HG02938 (cell line): ENCODE data around the gene STPG4.

ENCODE experiments used
- ATAC-seq: cut with Tn5 transposase; IDR thresholded peaks from one replicate; pipeline ENCODE4 v1.9.1; 2021; ENCODE audit warnings: mild to moderate bottlenecking, moderate library complexity; ENCODE audit not compliant: unreplicated experiment

Gene STPG4

DNA sequence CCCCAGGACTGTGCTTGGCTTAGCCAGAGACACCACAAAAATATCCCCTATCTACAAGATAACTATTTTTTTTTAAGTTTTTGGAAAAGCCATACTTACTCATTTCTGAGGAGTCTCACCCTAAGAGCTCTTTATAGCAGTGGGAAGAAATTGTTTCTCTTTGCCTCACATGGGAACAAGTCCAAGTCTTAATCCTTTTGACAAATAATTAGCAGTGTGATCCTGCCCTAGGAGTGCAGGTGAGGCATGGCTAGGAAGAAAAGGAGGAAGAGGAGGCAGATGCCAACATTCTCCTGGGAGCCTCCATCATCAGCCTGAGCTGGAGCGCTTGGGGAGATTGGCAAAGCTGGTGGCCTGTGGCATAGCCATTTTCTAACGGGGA is 115.6 kb downstream of the STPG4 start:
- no peak for ATAC-seq

DNA sequence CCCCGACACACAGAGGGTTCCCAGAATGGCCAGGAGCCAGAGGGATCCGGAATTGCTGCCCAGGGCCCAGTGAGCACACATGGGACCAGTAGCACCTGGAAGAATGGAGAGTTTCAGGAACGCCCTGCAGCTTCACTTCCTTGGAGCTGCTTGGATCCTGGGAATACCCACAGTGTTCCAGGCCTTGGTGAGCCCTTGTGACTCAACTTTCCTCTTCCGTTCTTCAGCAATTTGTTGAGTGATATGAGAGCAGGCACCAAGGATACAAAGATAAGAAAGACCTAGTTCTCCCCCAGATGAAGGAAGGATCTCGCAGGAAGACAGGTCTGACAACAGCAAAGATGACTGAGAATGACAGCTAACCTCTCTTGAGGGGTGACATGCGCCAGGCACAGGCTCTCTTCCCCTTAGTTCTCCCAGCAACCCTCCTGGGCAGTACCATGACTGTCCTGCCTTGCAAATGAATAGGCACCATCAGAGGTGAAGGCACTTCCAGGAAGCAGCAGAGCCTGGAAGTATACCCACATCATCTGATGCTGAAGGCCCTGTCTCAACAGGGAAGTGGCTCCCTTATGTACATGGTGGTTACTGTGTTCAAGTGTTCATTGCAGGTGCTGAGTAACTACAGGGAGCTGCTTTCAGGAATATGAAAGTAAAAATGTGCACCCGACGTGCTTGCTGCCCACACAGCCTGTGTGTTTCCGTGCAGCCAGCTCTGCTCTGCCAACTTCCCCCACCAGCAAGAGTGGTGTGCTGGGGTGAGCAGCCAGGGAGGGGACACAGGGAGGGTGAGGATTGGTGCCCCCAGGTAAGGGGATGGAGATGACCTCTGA is 116.2 kb downstream of the STPG4 start:
- no peak for ATAC-seq

DNA sequence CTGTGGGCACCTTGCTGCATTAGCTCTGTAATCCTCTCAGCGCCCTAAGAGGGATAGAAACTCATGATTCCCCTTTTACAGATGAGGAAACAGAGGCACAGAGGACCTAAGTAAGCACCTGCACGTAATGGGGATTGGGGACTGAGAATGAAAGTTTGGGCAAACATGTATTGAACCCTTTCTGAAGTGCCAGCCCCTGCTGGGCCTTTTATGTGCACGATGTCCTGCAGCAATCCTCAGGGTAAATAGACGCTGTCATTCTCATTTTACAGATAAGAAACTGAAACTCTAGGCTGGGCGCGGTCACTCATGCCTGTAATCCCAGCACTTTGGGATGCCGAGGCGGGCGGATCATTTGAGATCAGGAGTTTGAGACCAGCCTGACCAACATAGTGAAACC is 117.4 kb downstream of the STPG4 start:
- no peak for ATAC-seq
